Prostate gland (tissue), 2 donors: ENCODE results near the gene LDLRAD4. TPM values are rescaled to one million over a fixed set of nuclear protein-coding genes. Genes with fewer than 3 reads are reported as not detected.

Experiments used
- DNase-seq: peaks from one replicate; pipeline ENCODE4 v3.0.0-alpha.2; 2019; ENCODE audit warnings: low spot score
- H3K27ac ChIP-seq, 2 donors: fragments of 200-600 bp; sonication (generic); 2 replicates each; pipeline ENCODE4 v1.5.1; 2017 to 2019
- H3K27me3 ChIP-seq: fragments of 200-600 bp; sonication (generic); replicated peaks from 2 replicates; pipeline ENCODE4 v1.5.1; 2019; ENCODE audit not compliant: insufficient read depth
- H3K36me3 ChIP-seq, 2 donors: fragments of 200-600 bp; sonication (generic); 1 replicate in 1 of 2; 2 replicates in 1 of 2; pipeline versions ENCODE4 v1.5.1 to v1.8.1; 2017 to 2019
- H3K4me1 ChIP-seq: fragments of 200-600 bp; sonication (generic); replicated peaks from 2 replicates; pipeline ENCODE4 v1.5.1; 2019
- H3K4me3 ChIP-seq, 2 donors: fragments of 200-600 bp; sonication (generic); 2 replicates each; pipeline ENCODE4 v1.5.1; 2017 to 2019
- H3K9me3 ChIP-seq: fragments of 200-600 bp; sonication (generic); 2 replicates; pipeline ENCODE4 v1.5.1; 2017
- CTCF ChIP-seq, 4 experiments: fragments of 200-600 bp in 2 of 4; fragments of 450-650 bp in 2 of 4; sonication (generic) in 2 of 4; IDR thresholded peaks; 1 replicate in 3 of 4; 2 replicates in 1 of 4; pipeline ENCODE4 v1.5.1; 2016 to 2019; ENCODE audit warnings: antibody characterized with exemption in 4 of 4, mild to moderate bottlenecking in 2 of 4, moderate library complexity in 2 of 4
- POLR2A ChIP-seq: fragments of 450-650 bp; IDR thresholded peaks from one replicate; pipeline ENCODE4 v1.6.1; 2016; ENCODE audit warnings: antibody characterized with exemption, mild to moderate bottlenecking
- POLR2AphosphoS5 ChIP-seq: sonication (generic); formaldehyde crosslinking; IDR thresholded peaks from one replicate; pipeline ENCODE4 v1.6.1; 2017; ENCODE audit warnings: antibody characterized with exemption
- WGBS: methylation state at CpG from one replicate; pipeline ENCODE4 v1.1.5; 2018; 5-methylcytosine and 5-hydroxymethylcytosine counted together
- intact Hi-C: fragments of 100-400 bp; cut with DNase I; formaldehyde crosslinking; loops from one replicate; pipeline ENCODE4 v1.14.2; 2022
- total RNA-seq, 2 donors: library from RNA; depleted of rRNA; stranded (reverse); fragments of >200 nt; gene quantifications; one replicate each; pipeline ENCODE4 v1.1.0, GENCODE V29; 2016

Gene LDLRAD4
- total RNA-seq, 2 donors from 2014 or later, result 59.9 to 107 TPM

DNA sequence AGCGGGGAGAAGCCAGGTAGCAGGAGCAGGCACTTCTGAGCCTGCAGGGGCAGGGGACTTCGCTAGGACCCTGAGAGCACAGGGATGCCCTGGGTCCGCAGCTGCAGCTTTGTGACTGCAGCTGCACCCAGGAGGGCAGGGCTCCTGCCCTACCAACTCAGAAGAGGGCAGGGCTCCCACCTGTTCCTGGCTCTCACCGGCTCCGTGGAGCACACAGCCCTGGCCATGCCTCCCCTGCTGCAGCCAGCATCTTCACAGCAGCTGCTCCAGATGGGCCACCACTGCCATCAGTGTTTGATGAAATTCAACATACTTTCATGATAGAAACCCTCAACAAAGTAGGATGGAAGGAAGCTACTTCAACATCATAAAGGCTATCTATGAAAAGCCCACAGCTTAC lies 415.1 kb downstream of the LDLRAD4 start:
- 95% methylated on average over 5 of the region's 5 CpGs for WGBS
- intact Hi-C loops, result no loop called here

GRCh38 chr18:13635046-13635445 lies 416.5 kb downstream of the LDLRAD4 start:
- intact Hi-C loops, result no loop called here
- WGBS, result 80% methylated on average over 5 of the region's 5 CpGs
- TF ChIP-seq POLR2A (no peak), CTCF (IDR thresholded peaks at IDR 0.05) (no peak), POLR2AphosphoS5 (no peak)
- Histone ChIP-seq H3K36me3 (no peaks in the 10 kb centered on the region), H3K27me3 (no peaks in the 10 kb centered on the region), H3K4me3 (no peak overlapping the region), H3K4me1 (no peaks in the 10 kb centered on the region), H3K27ac (no peak overlapping the region), H3K9me3 (no peaks in the 10 kb centered on the region)
- no peak for DNase-seq

More for the DNA sequence above, 415.1 kb downstream of the LDLRAD4 start:
- H3K27ac ChIP-seq, result no peak overlapping the region
- no peaks in the 10 kb centered on the region for H3K4me1 ChIP-seq
- TF ChIP-seq CTCF (IDR thresholded peaks at IDR 0.05) (no peak), POLR2A (no peak), POLR2AphosphoS5 (no peak)
- H3K4me3 ChIP-seq, result no peak overlapping the region
- no peaks in the 10 kb centered on the region for H3K36me3 ChIP-seq
- H3K9me3 ChIP-seq, result no peaks in the 10 kb centered on the region
- no peak for DNase-seq
- H3K27me3 ChIP-seq, result no peaks in the 10 kb centered on the region

- Histone ChIP-seq H3K4me3 (no peak overlapping the region), H3K27me3 (no peaks in the 10 kb centered on the region), H3K9me3 (no peaks in the 10 kb centered on the region), H3K36me3 (no peaks in the 10 kb centered on the region), H3K27ac (no peak overlapping the region), H3K4me1 (no peaks in the 10 kb centered on the region)
- intact Hi-C loops, result no loop called here
- TF ChIP-seq POLR2A, result no peak
- TF ChIP-seq POLR2AphosphoS5, result no peak
- TF ChIP-seq CTCF (IDR thresholded peaks at IDR 0.05), result no peak
- DNase-seq, result no peak
- 88% methylated on average over 10 of the region's 10 CpGs for WGBS
Observed at GRCh38 chr18:13638719-13639595, 420.4 kb downstream of the LDLRAD4 start.

DNA sequence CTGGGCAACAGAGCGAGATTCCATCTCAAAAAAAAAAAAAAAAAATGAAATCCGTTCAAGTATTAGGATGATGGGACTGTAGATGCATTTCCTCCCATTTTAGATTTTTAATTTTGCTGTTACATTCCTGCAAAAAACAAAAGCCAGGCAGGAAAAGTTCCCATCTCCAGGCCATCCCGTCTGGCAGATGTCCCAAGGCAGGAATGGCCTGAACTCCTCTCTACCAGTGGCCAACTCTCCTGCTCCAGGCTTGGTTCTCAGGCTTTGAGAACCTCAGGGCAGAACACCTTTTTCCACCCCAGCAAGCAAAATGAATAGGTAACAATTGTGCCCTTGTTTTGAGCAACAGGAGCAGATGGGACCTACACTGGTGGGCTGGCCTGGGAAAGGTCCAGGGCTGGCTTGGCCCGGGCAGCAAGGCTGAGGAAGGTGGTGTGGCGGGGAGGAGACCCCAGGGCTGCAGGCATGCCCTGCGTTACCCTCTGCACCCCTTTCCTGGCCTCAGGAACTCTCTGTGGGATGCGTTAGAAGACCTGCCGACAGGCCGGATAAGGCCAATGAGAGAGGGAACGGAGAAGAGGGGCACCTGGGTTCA lies 421.8 kb downstream of the LDLRAD4 start:
- Histone ChIP-seq H3K4me3 (no peak overlapping the region), H3K4me1 (no peaks in the 10 kb centered on the region), H3K27me3 (no peaks in the 10 kb centered on the region), H3K9me3 (no peaks in the 10 kb centered on the region), H3K27ac (no peak overlapping the region), H3K36me3 (no peaks in the 10 kb centered on the region)
- intact Hi-C loops, result no loop called here
- TF ChIP-seq POLR2AphosphoS5 (no peak), POLR2A (no peak), CTCF (IDR thresholded peaks at IDR 0.05) (no peak)
- no peak for DNase-seq
- WGBS, result 89% methylated on average over 10 of the region's 10 CpGs
